ENCODE measurements around the gene LIAS. TPM values are rescaled to one million over a fixed set of nuclear protein-coding genes. Genes with fewer than 3 reads are reported as not detected.

LIAS gene
- total and polyA plus RNA-seq, 7 experiments from 2014 or later = 12.5 to 27.8 (median 16.4) TPM

- Histone ChIP-seq H3K27ac (ENCODE audit: low read depth, low read length) (no peak overlapping the region), H3K27me3 (ENCODE audit: control insufficient read depth in 2 of 2, insufficient read depth in 2 of 2, low read length in 2 of 2) (no peaks in the 10 kb centered on the region), H3K4me1 (ENCODE audit: control insufficient read depth in 2 of 2, insufficient read depth in 2 of 2, low read length in 2 of 2) (no peaks in the 10 kb centered on the region), H3K36me3 (ENCODE audit: control insufficient read depth in 2 of 3, insufficient read depth in 3 of 3, low read length in 3 of 3) (no peaks in the 10 kb centered on the region), H3K9me3 (ENCODE audit: control insufficient read depth in 2 of 3, low read length in 3 of 3) (no peaks in the 10 kb centered on the region), H3K4me3 (ENCODE audit: low read length) (no peak overlapping the region)
- intact Hi-C loops (cut with micrococcal nuclease) = no loop called here
- no peak for ATAC-seq
- no peak overlapping the region for H3K27ac Mint-ChIP-seq
- H3K9me3 Mint-ChIP-seq = no peaks in the 10 kb centered on the region
- no peaks in the 10 kb centered on the region for H3K36me3 Mint-ChIP-seq
- DNase-seq = no peak
- ChIA-PET POLR2A (no interaction called here), CTCF (no interaction called here)
- H3K4me3 Mint-ChIP-seq = no peak overlapping the region
- H3K27me3 Mint-ChIP-seq = peaks cover 0 to 1% (median 0%) of the 10 kb centered on the region in 5 donors
- no peaks in the 10 kb centered on the region for H3K4me1 Mint-ChIP-seq
These were observed 32.1 kb upstream of the LIAS start for GRCh38 chr4:39426728-39427127.

GRCh38 chr4:39427520-39428114, 31.2 kb upstream of the LIAS start:
- Histone ChIP-seq H3K27me3 (ENCODE audit: control insufficient read depth in 2 of 2, insufficient read depth in 2 of 2, low read length in 2 of 2) (no peaks in the 10 kb centered on the region), H3K36me3 (ENCODE audit: control insufficient read depth in 2 of 3, insufficient read depth in 3 of 3, low read length in 3 of 3) (no peaks in the 10 kb centered on the region), H3K4me1 (ENCODE audit: control insufficient read depth in 2 of 2, insufficient read depth in 2 of 2, low read length in 2 of 2) (no peaks in the 10 kb centered on the region), H3K4me3 (ENCODE audit: low read length) (no peak overlapping the region), H3K9me3 (ENCODE audit: control insufficient read depth in 2 of 3, low read length in 3 of 3) (no peaks in the 10 kb centered on the region), H3K27ac (ENCODE audit: low read depth, low read length) (no peak overlapping the region)
- H3K9me3 Mint-ChIP-seq = no peaks in the 10 kb centered on the region
- H3K27me3 Mint-ChIP-seq = peaks cover 0 to 1% (median 0%) of the 10 kb centered on the region in 5 donors
- H3K4me3 Mint-ChIP-seq = no peak overlapping the region
- ChIA-PET CTCF (no interaction called here), POLR2A (no interaction called here)
- intact Hi-C loops (cut with micrococcal nuclease) = no loop called here
- H3K27ac Mint-ChIP-seq = no peak overlapping the region
- ATAC-seq (no peak), DNase-seq (no peak)
- H3K4me1 Mint-ChIP-seq = no peaks in the 10 kb centered on the region
- no peaks in the 10 kb centered on the region for H3K36me3 Mint-ChIP-seq

- no peaks in the 10 kb centered on the region for H3K36me3 ChIP-seq (ENCODE audit: control insufficient read depth in 2 of 3, insufficient read depth in 3 of 3, low read length in 3 of 3)
- ChIA-PET CTCF (interaction anchor here (0.6 kb wide), 2 partner anchors 9 to 378 kb away, joined by 3 to 5 read pairs; no protein-coding TSS in a partner anchor), POLR2A (no interaction called here)
- H3K4me3 ChIP-seq (ENCODE audit: low read length) = no peak overlapping the region
- H3K27ac Mint-ChIP-seq = no peak overlapping the region
- ATAC-seq (no peak), DNase-seq (no peak)
- H3K9me3 ChIP-seq (ENCODE audit: control insufficient read depth in 2 of 3, low read length in 3 of 3) = no peaks in the 10 kb centered on the region
- H3K4me1 Mint-ChIP-seq = no peaks in the 10 kb centered on the region
- no peaks in the 10 kb centered on the region for H3K36me3 Mint-ChIP-seq
- intact Hi-C loops (cut with micrococcal nuclease) = no loop called here
- H3K27me3 ChIP-seq (ENCODE audit: control insufficient read depth in 2 of 2, insufficient read depth in 2 of 2, low read length in 2 of 2) = no peaks in the 10 kb centered on the region
- no peaks in the 10 kb centered on the region for H3K9me3 Mint-ChIP-seq
- no peak overlapping the region for H3K27ac ChIP-seq (ENCODE audit: low read depth, low read length)
- H3K4me1 ChIP-seq (ENCODE audit: control insufficient read depth in 2 of 2, insufficient read depth in 2 of 2, low read length in 2 of 2) = no peaks in the 10 kb centered on the region
- H3K4me3 Mint-ChIP-seq = no peak overlapping the region
- peaks cover 0 to 1% (median 0%) of the 10 kb centered on the region in 5 donors for H3K27me3 Mint-ChIP-seq
These were observed 29.2 kb upstream of the LIAS start for GRCh38 chr4:39429476-39430334.

GRCh38 chr4:39433878-39434492, 24.9 kb upstream of the LIAS start:
- ATAC-seq = no peak
- ChIA-PET CTCF (no interaction called here), POLR2A (interaction anchor here (1.0 kb wide), 1 partner anchor 14 kb away, joined by 4 read pairs; no protein-coding TSS in a partner anchor)
- intact Hi-C loops (cut with micrococcal nuclease) = no loop called here
- no peak for DNase-seq
- Histone ChIP-seq H3K27ac (ENCODE audit: low read depth, low read length) (no peak overlapping the region), H3K36me3 (ENCODE audit: control insufficient read depth in 2 of 3, insufficient read depth in 3 of 3, low read length in 3 of 3) (no peaks in the 10 kb centered on the region), H3K9me3 (ENCODE audit: control insufficient read depth in 2 of 3, low read length in 3 of 3) (no peaks in the 10 kb centered on the region), H3K4me3 (ENCODE audit: low read length) (no peak overlapping the region), H3K4me1 (ENCODE audit: control insufficient read depth in 2 of 2, insufficient read depth in 2 of 2, low read length in 2 of 2) (no peaks in the 10 kb centered on the region), H3K27me3 (ENCODE audit: control insufficient read depth in 2 of 2, insufficient read depth in 2 of 2, low read length in 2 of 2) (no peaks in the 10 kb centered on the region)
- Mint-ChIP-seq H3K27ac (no peak overlapping the region), H3K9me3 (no peaks in the 10 kb centered on the region), H3K4me3 (no peak overlapping the region), H3K4me1 (no peaks in the 10 kb centered on the region), H3K36me3 (no peaks in the 10 kb centered on the region), H3K27me3 (peaks cover 0 to 12% (median 0%) of the 10 kb centered on the region in 5 donors)

- Histone ChIP-seq H3K36me3 (ENCODE audit: control insufficient read depth in 2 of 3, insufficient read depth in 3 of 3, low read length in 3 of 3) (no peaks in the 10 kb centered on the region), H3K4me1 (ENCODE audit: control insufficient read depth in 2 of 2, insufficient read depth in 2 of 2, low read length in 2 of 2) (no peaks in the 10 kb centered on the region), H3K4me3 (ENCODE audit: low read length) (no peak overlapping the region), H3K9me3 (ENCODE audit: control insufficient read depth in 2 of 3, low read length in 3 of 3) (no peaks in the 10 kb centered on the region), H3K27ac (ENCODE audit: low read depth, low read length) (no peak overlapping the region), H3K27me3 (ENCODE audit: control insufficient read depth in 2 of 2, insufficient read depth in 2 of 2, low read length in 2 of 2) (no peaks in the 10 kb centered on the region)
- intact Hi-C loops (cut with micrococcal nuclease) = no loop called here
- ChIA-PET POLR2A (no interaction called here), CTCF (no interaction called here)
- H3K27me3 Mint-ChIP-seq = peaks cover 0 to 15% (median 0%) of the 10 kb centered on the region in 5 donors
- ATAC-seq (no peak), DNase-seq (no peak)
- H3K36me3 Mint-ChIP-seq = no peaks in the 10 kb centered on the region
- H3K4me3 Mint-ChIP-seq = no peak overlapping the region
- H3K4me1 Mint-ChIP-seq = no peaks in the 10 kb centered on the region
- no peak overlapping the region for H3K27ac Mint-ChIP-seq
- H3K9me3 Mint-ChIP-seq = no peaks in the 10 kb centered on the region
These were observed 22.9 kb upstream of the LIAS start for GRCh38 chr4:39435659-39436563.

- no peak for DNase-seq
- Histone ChIP-seq H3K27ac (ENCODE audit: low read depth, low read length) (no peak overlapping the region), H3K9me3 (ENCODE audit: control insufficient read depth in 2 of 3, low read length in 3 of 3) (no peaks in the 10 kb centered on the region), H3K4me3 (ENCODE audit: low read length) (no peak overlapping the region), H3K27me3 (ENCODE audit: control insufficient read depth in 2 of 2, insufficient read depth in 2 of 2, low read length in 2 of 2) (no peaks in the 10 kb centered on the region), H3K36me3 (ENCODE audit: control insufficient read depth in 2 of 3, insufficient read depth in 3 of 3, low read length in 3 of 3) (no peaks in the 10 kb centered on the region), H3K4me1 (ENCODE audit: control insufficient read depth in 2 of 2, insufficient read depth in 2 of 2, low read length in 2 of 2) (no peaks in the 10 kb centered on the region)
- ATAC-seq = no peak
- ChIA-PET POLR2A (no interaction called here), CTCF (interaction anchor here (0.7 kb wide), 1 partner anchor 17 kb away, joined by 3 read pairs; no protein-coding TSS in a partner anchor)
- intact Hi-C loops (cut with micrococcal nuclease) = no loop called here
- H3K27me3 Mint-ChIP-seq = peaks cover 0 to 18% (median 0%) of the 10 kb centered on the region in 5 donors
- H3K4me3 Mint-ChIP-seq = no peak overlapping the region
- no peaks in the 10 kb centered on the region for H3K36me3 Mint-ChIP-seq
- no peak overlapping the region for H3K27ac Mint-ChIP-seq
- no peaks in the 10 kb centered on the region for H3K4me1 Mint-ChIP-seq
- H3K9me3 Mint-ChIP-seq = no peaks in the 10 kb centered on the region
These were observed 17.3 kb upstream of the LIAS start for GRCh38 chr4:39441593-39441992.
